HG03175 (cell line): ENCODE measurements around the gene USO1.

ENCODE experiments used
- ATAC-seq: cut with Tn5 transposase; IDR thresholded peaks from one replicate; pipeline ENCODE4 v1.9.1; 2021; ENCODE audit warnings: mild to moderate bottlenecking, moderate library complexity; ENCODE audit not compliant: unreplicated experiment

The USO1 gene

GRCh38 chr4:75834772-75835154 lies 110.4 kb downstream of the USO1 start:
- ATAC-seq, result no peak

GRCh38 chr4:75841641-75842520 lies 117.5 kb downstream of the USO1 start:
- ATAC-seq, result no peak

- no peak for ATAC-seq
Observed at GRCh38 chr4:75843596-75843995, 119.2 kb downstream of the USO1 start.

- no peak for ATAC-seq
Observed at GRCh38 chr4:75844151-75844662, 119.8 kb downstream of the USO1 start.

- no peak for ATAC-seq
Observed at GRCh38 chr4:75845992-75846391, 121.6 kb downstream of the USO1 start.

GRCh38 chr4:75848171-75848760 lies 123.9 kb downstream of the USO1 start:
- ATAC-seq, result peak; percentile 70

GRCh38 chr4:75848891-75849290 lies 124.5 kb downstream of the USO1 start:
- no peak for ATAC-seq

GRCh38 chr4:75849461-75849860 lies 125.1 kb downstream of the USO1 start:
- no peak for ATAC-seq

GRCh38 chr4:75858721-75859120 lies 134.3 kb downstream of the USO1 start:
- ATAC-seq, result no peak

GRCh38 chr4:75860606-75861005 lies 136.2 kb downstream of the USO1 start:
- ATAC-seq, result no peak
